NCI-H446 (cell line): ENCODE data around the gene ELFN2.

Source experiments
- DNase-seq, 2 experiments: peaks; one replicate each; lab custom pipeline; 2025; lab: John Stamatoyannopoulos, UW

ELFN2 gene

DNA sequence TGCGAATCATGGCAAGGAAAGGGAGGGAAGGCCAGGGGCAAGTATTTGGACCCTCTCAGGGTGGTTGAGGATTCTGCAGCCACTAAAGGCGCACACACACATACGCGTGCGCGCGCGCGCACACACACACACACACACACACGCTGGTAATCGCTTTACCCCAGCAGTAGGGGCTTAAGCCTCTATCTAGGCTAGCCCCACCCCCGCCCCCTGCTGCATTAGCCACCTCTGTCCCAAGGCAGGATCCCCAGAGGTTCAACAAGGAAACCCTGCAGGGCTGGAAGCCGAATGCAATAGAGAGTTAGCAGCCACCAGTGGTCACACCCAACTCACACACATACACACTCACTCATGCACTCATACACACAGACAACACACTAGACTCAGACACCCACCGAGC lies 28.6 kb upstream of the ELFN2 start:
- no peak for DNase-seq

- DNase-seq, result no peak
Measured at GRCh38 chr22:37454857-37455686, 27.8 kb upstream of the ELFN2 start.

DNA sequence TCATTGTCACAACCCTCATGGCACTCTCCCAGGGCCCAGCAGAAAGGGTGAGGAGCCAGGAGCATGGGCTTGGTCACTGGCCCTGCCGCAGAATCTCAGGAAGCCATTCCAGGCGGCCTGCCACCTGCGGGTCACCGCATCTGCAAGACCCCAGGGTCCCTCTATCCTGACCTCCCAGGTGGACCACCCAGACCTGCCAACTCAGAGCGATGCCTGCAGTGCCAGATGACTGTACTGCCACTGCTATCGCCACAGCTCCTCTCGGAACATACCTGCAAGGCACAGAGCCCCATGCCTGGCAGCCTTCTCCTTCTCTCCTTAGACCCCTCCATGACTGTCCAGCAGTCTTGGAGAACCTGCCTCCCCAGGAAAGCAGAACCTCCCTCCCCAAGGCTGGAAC lies 26.4 kb upstream of the ELFN2 start:
- DNase-seq, result no peak

GRCh38 chr22:37451218-37451617 lies 23.9 kb upstream of the ELFN2 start:
- DNase-seq, result no peak

GRCh38 chr22:37449331-37450001 lies 22.2 kb upstream of the ELFN2 start:
- DNase-seq, result no peak

DNA sequence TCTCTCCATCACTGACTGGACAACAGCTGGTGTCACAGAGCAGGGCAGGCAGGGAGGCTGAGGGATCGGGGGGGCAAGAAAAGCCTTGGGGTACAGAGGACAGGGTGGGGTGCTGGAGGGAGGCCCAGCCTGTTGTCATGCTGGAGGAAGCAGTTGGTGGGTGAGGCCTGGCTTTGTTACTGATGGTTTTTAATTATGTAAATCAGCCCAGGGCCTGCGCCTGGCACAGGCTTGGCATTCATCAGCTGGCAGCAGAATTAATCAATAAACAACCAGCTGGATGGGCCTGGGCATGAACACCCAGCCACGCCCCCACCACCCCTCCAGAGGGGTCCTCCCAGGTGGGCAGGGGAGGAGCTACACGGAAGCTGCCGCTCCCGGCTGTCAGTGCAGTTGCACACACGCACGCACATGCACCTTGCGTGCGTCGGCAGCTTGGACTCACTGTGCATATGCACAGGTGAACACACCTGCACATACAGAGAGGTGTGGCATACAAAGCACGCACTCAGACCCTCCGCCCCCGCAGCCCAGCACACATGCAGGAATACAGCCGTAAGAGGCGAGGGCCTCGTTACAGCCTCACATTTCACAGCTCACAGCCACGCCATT lies 21.3 kb upstream of the ELFN2 start:
- no peak for DNase-seq

DNA sequence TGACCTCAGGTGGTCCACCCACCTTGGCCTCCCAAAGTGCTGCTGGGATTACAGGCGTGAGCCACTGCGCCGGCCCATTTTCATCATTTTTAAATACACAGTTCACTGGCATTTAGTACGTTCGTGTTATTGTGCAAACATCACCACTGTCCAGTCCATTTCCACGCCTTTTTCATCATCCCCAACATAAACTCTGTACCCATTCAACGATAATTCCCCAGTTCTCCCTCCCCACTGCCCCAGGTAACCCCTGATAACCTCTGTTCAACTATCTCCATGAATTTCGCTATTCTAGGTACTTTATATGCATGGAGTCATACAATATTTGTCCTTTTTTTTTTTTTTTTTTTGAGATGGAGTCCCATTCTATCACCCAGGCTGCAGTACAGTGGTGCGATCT lies 18.2 kb upstream of the ELFN2 start:
- no peak for DNase-seq

GRCh38 chr22:37443977-37444376 lies 16.7 kb upstream of the ELFN2 start:
- no peak for DNase-seq

- DNase-seq, result no peak
Measured at GRCh38 chr22:37443086-37443485, 15.8 kb upstream of the ELFN2 start.

DNA sequence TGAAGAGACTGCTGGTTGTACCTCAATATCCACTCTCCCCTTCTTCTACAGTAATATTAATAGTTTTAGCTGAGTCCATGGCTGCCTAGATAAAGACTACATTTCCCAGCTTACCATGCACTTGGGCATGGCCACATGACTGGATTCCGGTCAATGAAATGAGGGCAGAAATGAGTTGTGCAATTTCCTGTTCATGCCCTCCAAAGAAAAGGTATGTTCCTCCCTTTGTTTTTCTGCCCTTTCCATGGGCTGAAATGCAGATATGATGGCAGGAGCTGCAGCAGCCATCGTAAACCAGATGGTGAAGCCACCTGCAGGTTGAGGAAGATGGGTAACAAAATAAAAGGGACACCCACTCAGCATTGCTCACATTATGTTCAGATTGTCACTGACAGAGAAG lies 15.3 kb upstream of the ELFN2 start:
- DNase-seq, result no peak

DNA sequence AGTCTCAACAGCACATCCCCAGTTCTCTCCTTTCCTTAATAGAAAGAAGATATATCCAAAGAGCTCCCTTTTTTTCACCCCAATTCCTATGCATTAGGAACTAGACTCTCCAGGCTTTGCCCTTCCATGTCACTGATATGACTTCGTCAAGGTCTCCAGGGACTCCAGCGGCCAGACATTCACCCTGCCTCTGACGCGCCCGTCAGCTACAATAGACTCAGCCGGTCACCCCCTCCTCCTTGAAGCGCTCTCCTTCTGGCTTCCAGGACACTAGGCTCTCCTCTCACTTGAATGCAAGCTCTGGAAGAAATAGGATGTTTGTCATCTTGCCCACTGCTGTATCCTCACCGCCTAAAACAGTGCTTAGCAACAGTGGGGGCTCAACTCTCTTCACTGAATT lies 14.9 kb upstream of the ELFN2 start:
- no peak for DNase-seq

- DNase-seq, result no peak
Measured at GRCh38 chr22:37440875-37441274, 13.6 kb upstream of the ELFN2 start.

DNA sequence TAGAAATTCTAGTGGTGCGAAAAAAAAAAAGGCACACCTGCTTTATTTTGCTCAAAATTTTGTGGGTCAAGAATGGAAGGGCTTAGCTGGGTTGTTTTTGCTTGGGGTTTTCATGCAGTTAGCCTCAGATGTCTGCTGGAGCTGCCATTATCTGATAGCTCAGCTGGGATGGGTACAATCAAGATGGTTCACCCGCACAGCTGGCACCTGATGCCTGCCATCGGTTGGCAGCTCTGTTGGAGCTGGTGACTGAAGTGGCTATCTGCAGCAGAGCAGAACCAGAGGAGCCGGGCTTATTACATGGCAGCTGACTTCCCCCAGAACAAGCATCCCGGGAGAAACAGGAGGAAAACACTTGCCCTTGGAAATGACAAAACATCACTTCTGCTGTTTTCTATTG lies 12.1 kb upstream of the ELFN2 start:
- no peak for DNase-seq

GRCh38 chr22:37435970-37436603 lies 8.8 kb upstream of the ELFN2 start:
- DNase-seq, result no peak

DNA sequence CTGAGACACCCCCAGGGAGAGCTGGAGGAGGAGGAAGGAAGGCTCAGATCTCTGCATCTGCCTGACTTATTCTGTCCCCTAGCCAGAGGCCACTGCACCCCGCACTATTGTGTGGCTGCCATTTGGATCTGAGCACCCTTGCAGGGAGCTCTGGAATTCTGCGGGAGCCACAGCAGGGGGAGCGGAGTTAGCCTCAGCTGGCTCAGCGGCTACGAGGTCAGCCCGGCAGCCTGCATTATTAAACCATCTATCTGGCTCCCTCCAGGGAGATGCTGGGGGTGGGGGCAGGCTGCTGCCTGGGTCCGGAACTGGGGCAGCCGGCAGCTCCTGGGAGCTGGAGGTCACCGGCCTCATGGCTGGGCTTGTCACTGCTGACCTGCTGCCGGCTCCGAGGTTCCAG lies 6.5 kb upstream of the ELFN2 start:
- DNase-seq, result no peak

DNA sequence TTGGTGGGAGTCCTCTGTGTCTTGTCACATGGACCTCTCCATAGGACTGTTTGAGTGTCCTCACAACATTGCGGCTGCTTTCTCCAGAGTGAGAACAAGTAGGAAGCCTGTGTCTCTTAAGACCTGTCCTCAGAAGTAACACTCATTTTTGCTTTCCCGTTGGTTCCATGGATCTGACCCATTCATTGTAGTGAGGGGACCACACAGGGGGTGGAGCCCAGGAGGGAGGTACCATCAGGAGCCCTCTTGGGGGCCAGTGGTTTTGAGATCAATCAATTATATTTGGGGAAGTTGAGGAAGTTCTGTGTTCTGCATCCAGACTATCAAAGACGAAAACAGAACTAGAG lies 5.4 kb upstream of the ELFN2 start:
- DNase-seq, result no peak

GRCh38 chr22:37431801-37432707 lies 4.8 kb upstream of the ELFN2 start:
- no peak for DNase-seq

DNA sequence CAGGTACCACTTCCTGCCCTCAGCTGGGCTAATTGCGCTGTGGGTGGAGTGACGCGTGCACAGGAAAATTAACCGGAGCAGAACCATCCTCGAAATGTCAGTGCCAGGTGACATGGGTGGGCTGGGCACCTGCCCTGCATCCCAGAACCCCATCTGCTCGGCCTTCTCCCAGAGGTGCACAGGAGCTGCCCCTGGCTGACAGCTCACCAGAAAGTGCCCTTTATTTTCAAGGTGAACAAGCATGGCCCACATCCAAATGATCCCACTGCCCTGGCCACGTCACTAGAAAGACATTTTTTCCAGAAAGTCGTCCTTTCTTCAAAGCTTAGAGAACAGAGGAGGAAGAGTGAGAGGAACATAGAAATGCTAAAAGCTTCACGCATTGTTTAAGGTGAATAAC lies 4.1 kb upstream of the ELFN2 start:
- DNase-seq, result no peak

DNA sequence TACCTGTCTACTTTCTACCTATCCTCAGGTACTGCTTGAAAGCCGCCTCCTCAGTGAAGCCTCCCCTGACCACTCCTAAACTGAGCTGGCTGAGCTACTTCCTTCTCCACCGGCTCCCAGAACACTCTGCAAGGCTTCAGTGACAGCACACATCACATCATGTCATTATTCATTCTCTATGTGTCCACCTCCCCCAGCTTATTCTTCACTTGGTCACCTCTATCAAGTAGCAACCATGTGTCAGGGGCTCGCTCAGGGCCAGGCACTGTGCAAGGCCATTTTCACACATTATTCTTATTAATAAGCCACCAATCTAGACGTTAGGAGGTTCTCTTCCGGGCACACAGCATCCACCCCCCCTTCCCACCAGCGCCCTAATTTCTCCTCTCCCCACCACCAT lies 3.7 kb upstream of the ELFN2 start:
- no peak for DNase-seq

GRCh38 chr22:37428649-37429586 lies 1.6 kb upstream of the ELFN2 start:
- DNase-seq, result peak in 1 of 2 experiments; percentile 39
